HL-60 (cell line): ENCODE measurements around the gene NOVA2.

ENCODE experiments used
- TF ChIP-seq, protein P1 (sequence below): IDR thresholded peaks from one replicate; pipeline ENCODE4 v1.5.1; 2011; ENCODE audit warnings: low read length, control low read depth, inconsistent platforms; ENCODE audit not compliant: insufficient read depth
- TF ChIP-seq, protein P2 (sequence below): IDR thresholded peaks from 2 replicates; pipeline ENCODE4 v1.6.1; 2012; ENCODE audit warnings: low read depth; ENCODE audit not compliant: insufficient replicate concordance

DNA sequence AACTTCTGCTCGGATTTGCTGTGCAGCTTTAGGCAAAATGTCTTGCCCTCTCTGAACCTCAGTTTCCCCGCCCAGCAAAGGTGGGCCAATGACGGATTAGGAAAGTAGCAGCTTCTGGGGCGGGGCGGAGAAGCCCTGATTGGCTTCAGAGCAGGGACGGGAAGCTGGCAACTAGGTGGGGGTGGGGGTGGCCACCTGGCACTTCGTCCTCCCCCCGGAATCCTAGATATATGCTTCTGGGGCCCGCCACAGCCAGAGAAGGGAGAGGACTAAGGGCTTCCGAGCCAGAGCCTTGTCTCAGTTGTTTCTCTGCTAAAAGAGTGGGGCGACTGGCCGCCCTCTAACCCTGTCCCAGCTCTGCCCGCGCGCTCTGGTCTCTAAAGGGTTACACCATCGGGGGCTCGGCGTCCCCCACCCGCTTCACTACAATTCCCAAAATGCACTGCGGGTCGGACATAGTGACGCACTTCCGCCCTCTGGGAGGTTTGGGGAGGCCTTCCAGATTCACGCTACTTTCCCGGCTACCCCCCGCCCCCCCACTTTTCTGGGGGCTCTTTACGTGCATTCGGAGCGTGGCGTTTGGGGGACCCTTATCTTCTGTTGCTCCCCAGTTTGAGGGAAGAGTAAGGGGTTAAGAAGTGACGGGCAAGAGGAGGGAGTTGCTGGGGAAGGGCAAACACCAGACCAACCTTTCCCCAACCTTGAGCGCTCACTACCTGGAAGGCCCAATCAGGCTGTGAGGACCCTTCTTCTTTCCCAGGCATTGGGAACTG is 87.1 kb downstream of the NOVA2 start:
- TF ChIP-seq, protein P1, sequence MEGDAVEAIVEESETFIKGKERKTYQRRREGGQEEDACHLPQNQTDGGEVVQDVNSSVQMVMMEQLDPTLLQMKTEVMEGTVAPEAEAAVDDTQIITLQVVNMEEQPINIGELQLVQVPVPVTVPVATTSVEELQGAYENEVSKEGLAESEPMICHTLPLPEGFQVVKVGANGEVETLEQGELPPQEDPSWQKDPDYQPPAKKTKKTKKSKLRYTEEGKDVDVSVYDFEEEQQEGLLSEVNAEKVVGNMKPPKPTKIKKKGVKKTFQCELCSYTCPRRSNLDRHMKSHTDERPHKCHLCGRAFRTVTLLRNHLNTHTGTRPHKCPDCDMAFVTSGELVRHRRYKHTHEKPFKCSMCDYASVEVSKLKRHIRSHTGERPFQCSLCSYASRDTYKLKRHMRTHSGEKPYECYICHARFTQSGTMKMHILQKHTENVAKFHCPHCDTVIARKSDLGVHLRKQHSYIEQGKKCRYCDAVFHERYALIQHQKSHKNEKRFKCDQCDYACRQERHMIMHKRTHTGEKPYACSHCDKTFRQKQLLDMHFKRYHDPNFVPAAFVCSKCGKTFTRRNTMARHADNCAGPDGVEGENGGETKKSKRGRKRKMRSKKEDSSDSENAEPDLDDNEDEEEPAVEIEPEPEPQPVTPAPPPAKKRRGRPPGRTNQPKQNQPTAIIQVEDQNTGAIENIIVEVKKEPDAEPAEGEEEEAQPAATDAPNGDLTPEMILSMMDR = no peak
- TF ChIP-seq, protein P2, sequence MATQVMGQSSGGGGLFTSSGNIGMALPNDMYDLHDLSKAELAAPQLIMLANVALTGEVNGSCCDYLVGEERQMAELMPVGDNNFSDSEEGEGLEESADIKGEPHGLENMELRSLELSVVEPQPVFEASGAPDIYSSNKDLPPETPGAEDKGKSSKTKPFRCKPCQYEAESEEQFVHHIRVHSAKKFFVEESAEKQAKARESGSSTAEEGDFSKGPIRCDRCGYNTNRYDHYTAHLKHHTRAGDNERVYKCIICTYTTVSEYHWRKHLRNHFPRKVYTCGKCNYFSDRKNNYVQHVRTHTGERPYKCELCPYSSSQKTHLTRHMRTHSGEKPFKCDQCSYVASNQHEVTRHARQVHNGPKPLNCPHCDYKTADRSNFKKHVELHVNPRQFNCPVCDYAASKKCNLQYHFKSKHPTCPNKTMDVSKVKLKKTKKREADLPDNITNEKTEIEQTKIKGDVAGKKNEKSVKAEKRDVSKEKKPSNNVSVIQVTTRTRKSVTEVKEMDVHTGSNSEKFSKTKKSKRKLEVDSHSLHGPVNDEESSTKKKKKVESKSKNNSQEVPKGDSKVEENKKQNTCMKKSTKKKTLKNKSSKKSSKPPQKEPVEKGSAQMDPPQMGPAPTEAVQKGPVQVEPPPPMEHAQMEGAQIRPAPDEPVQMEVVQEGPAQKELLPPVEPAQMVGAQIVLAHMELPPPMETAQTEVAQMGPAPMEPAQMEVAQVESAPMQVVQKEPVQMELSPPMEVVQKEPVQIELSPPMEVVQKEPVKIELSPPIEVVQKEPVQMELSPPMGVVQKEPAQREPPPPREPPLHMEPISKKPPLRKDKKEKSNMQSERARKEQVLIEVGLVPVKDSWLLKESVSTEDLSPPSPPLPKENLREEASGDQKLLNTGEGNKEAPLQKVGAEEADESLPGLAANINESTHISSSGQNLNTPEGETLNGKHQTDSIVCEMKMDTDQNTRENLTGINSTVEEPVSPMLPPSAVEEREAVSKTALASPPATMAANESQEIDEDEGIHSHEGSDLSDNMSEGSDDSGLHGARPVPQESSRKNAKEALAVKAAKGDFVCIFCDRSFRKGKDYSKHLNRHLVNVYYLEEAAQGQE = no peak
